Dedifferentiated amniotic fluid mesenchymal stem cell (primary cell): ENCODE measurements around the gene CRNKL1.
"Not testable (repeated sequence)": the region's sequence is repeated elsewhere in the genome, so short reads cannot be mapped to it uniquely, and the experiment has no call there.

Source experiments
- DNase-seq: peaks from one replicate; pipeline ENCODE4 v3.0.0-alpha.2; 2016; ENCODE audit errors: extremely low spot score

Gene CRNKL1

DNA sequence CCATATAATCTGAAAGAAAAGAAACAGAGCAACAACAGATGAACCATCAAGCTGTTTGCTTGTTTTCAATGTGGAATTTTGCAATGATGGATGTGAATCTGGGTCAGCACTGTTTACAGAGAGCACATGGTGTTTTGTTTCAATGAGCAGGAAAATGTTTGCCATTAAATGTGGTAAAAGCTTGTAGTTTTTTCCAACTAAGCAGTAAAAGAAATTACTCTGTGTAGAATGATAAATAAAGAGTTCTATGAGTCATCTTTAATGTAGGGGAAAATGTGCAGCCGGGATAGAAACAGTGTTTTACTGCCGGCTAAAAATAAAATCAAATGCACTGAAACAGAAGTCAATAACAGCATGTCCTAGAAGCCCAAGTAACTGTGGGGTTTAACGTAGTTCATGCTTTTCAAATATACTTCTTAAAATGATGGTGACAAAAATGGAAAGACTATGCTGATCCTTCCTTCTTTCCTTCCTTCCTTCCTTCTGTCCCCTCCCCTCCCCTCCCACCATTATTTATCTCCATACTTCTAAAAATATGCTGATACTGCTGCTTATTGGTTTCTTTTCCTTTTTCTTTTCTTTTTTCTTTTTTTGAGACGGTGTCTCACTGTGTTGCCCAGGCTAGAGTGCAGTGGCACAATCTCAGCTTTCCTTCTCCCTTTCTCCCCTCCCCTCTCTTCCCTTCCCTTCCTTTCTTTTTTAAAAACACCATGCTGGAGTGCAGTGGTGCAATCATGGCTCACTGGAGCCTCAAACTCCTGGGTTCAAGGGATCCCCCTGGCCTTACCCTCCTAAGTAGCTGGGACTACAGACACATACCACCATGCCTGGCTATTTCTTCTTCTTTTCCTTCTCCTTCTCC is 41.4 kb downstream of the CRNKL1 start:
- peak; percentile 56 for DNase-seq

DNA sequence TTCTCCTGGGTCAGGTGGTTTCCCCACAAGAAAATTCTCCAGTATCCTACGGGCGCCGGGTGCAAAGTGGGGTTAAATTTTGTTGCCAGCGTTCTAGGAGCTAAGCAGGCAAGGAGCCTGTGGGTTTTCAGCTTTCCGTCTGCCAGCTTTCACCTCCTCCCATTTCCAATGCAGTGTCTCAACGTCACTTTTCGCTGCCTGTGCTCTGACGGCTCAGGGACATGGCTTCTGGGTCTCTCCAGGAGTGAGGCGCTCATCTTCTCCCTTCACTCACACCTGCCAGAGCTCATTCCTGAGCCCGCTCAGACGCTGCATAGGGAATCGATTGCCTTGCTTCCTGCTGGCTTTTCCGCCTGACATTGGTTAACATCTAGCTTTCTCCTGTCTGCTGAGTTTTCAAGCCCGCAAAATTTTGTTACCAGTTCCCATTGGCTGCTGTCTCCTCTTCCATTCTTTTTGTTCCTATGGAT is 42.4 kb downstream of the CRNKL1 start:
- DNase-seq: no peak

DNA sequence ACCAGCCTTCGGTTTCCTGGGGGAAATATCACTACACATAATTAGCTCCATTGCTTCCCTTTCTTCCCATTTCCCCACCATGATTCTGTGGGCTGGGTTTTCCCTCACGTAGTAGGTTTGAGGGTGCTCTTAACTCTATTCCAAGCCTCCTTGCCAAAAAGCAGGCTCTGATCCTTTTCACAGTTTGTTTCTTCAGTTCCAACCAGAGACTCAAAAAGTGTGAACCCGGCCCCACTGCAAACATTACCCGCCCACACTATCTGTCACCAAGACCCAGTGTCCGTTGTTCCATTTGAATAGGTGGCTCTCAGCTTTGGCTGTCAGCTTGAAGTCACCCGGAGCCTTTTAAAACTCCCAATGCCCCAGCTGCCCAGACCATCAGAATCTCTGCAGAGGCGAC is 46.9 kb downstream of the CRNKL1 start:
- no peak for DNase-seq

DNA sequence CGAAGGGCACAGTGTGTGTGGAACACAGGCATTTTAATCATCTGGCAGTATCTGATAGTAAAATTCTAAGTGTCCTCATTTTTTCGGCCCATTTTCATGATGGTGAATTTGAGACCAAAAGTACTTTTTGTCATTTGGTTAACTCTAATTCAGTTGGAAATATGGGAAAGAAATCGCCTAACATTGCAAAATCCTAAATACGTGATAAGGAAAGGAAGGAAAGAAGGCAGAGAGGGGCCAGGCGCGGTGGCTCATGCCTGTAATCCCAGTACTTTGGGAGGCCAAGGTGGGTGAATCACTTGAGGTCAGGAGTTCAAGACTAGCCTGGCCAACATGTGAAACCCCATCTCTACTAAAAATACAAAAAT is 48.3 kb downstream of the CRNKL1 start:
- not testable (repeated sequence) for DNase-seq

DNA sequence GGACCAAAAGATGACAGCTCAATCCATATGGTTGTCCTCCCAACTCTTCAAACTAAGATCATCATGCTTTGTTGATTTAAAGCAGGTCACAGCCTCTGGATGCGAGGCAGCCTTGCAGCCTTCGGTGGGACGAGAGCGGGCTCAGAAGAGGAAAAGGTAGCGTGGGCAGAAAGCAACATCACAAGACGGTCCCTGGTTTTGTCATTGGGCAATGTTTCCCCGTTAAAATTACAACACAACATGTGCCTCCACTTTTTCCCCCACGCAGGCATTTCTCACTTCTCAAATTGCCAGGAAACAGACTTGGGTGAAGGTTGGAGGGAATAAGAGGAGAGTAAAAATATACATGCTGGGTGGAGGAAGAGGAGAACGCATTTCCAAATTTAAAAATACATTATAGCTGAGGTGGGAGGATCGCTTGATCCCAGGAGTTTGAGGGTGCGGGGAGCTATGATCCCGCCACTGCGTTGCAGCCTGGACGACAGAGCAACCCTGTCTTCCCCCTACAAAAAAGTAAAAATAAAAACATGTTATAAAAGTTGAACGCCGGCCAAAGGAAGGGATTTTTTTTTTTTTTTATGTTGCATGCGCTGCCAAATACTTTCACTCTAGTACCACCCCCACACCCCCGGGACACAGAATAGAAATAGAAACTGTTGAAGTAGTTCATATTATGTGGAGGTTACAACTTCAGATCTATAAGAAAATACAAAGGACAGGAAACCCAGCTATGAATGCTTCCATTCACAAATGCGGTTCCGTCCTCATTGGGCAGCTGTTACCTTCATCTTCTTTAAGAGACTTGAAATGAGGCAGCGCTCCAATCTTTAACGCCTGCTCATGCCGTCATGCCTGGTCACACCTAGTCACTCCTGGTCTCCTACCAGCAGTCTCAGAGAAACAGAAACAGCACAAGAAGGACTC is 49.0 kb downstream of the CRNKL1 start:
- DNase-seq: no peak

DNA sequence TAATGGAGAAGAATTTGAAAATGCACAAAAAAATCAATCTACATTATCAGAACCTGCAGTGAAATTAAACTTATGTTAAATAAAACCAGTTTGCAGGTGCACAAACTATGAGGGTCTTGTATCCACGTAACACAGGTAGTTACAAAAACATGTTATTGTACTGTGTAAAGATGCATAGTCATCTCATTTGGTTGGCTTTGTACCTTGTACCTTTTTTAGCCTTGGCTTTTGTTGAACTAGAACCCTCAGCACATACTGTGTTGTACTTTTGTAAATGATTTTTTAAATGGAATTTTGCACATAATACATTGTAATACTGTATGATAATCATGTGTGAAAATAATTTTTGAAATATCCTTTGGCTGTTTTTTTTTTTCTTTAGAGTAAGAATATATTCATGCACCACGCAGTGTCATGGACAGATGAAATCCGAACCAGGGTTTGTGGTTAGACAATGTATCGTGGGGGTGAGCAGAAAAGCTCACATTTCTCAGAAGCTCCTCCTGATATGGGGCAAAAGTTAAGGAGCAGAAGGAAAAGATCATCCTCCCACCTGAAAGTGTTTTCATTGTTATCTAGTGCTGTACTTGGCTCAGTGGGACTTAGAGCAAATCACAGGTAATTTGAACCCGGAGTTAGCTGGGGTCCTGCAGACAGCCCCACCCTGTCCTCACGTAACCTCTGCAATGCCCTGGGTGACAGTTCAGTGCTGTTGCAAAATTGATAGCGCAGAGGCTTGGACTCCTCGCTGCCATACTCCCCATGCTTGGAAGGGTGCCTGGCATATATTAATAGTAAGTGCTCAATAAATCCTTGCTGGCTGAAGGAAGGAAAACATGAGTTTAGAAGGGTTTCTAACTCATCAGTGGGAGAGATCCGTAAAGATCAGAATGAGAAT is 49.9 kb downstream of the CRNKL1 start:
- no peak for DNase-seq

DNA sequence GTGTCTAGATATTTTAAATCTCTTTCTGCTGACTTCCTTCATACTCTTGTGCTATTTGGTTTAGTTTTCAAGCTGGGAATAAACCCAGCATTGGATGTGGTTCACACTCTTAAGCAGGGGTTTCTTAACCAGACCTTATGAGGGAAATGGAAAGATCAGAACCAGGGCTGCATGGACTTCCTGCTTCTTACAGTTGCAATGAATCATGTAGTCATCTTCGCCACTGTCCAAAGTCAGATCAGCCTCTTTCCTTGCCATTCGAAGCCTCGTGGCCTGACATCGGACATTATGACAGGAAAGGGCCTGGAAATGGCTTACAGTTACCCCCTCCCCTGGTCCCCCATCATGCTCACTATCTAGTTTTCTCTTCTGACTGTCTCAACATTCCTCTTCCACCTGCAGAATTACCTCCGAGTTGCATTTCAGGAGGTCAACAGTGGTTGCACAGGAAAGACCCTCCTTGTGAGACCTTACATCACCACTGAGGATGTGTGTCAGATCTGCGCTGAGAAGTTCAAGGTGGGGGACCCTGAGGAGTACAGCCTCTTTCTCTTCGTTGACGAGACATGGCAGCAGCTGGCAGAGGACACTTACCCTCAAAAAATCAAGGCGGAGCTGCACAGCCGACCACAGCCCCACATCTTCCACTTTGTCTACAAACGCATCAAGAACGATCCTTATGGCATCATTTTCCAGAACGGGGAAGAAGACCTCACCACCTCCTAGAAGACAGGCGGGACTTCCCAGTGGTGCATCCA is 51.9 kb downstream of the CRNKL1 start:
- DNase-seq: no peak

DNA sequence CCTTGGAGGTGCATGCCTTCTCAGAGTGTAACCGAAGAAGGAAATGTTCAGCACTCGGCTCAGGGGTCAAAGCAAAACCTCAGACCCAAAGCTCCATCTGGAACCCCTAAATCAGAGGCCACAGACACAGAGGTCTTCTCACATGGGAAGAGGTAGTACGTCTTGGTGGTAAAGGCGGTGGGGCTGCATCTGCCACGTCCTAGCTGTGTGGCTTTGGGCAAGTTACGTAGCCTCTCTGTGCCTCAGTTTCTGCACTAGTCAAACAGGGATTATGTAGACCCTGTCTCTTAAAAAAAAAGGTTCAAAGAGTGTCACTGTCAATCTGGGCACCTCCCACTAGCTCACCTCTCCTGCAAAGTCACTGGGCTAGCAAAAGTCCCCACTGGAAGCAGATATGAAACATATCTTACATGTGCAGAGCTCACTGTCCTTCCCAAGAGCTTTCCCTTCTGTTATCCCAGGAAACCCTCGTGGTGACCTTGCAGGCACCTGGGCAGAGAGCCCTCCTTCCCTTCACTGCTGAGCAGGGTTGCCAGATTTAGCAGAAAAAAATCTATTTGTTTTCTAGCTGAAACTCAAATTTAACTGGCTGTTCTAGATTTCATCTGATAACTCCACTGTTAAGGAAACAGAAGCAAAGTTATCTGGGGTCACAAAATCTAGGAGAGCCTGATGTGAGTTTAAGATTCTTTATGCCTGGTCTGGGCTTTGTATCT is 53.1 kb downstream of the CRNKL1 start:
- no peak for DNase-seq

DNA sequence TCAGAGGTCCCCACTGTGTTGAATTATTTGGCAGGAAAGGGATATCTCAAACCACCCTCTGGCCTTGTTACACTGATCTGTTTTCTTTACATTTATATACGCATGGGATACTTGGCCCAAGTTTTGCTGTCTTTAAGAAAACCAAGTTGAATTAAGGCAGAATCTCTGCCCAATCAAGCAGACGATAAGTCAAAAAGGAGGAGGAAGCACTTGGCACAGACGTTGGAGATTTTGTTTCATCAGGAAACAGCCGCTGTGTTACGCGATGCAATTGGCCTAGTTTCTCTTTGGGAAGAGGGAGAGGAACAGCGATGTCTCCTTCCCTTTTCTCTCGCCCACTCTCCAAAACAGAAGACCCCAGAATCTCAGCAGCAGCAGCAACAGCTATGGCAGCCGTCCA is 55.3 kb downstream of the CRNKL1 start:
- DNase-seq: no peak

DNA sequence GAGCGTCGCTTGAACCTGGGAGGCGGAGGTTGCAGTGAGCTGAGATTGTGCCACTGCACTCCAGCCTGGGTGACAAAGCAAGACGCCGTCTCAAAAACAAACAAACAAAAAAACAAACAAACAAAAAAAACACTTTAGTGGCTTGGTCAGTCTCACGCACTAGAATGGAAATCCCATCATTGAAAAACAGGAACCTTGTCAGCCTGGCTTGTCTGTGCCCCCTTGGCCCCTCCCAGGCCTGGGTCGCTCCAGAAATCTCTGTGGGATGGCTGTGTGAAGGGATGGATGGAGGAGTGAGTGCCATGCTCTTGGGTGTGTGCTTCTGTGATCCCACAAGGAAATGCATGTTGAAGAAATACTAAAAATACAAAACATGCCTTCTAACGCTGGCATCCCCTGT is 56.0 kb downstream of the CRNKL1 start:
- no peak for DNase-seq

DNA sequence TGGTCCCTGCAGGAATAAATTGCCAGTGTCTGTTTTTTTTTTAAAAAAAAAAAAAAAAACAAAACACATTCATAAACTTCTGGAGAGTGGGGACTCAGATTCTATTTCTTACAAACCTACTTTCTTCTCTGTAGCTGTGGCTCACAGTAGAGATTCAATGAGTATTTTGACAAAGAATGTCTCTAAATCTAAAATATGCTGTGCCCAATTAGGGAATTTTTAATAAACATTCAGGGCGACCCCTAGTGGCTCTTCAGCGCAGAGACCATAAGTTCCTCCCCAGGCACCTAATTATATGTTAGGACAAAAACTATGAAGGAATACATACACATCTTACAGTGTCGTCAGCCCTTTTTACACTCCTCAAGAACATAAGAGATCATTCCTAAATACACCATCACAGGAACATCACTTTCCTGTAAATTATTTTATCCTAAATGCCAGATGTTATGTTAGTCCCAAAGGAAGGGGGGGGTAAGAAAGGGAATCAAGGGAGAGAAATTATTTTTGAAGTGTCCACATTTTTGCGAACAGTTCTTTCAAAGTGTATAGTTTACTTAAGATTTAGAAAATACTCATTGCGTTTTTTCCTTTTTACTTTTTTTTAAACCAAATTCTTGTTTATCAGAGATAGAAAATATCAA is 56.9 kb downstream of the CRNKL1 start:
- peak; percentile 65 for DNase-seq

DNA sequence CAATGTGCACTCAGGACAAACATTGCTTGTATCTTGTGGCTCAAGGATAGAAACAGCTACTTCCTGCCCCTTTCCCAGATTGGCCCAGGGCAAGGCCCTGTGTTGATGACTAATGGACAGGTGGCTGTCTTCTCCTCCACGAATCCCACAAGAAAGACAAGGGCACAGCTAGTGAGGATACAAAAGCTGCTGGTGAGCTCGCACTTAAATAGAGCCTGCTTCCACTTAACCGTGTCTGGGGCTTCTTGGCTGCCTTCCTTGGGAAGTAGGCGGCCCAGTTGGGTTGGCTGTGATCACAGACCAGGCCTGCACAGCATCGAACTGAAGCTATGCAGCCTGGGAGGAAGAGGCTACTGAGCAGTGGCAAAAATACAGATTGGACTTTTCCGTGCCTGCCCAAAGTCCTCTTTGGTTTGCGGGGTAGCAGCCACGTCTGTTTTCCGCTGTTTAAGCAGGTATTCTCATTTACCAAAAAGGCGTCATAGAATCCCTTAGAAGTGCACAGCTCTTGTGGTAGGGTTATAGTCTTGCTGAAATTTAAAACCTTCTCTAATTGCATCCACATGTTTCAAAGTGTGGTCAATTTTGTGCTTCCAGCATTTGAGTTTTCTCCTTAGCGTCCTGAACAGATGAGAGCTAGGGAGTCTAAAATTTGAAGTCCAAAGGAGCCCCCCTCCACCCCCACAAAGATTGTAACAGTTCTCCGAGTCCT is 58.2 kb downstream of the CRNKL1 start:
- DNase-seq: no peak

DNA sequence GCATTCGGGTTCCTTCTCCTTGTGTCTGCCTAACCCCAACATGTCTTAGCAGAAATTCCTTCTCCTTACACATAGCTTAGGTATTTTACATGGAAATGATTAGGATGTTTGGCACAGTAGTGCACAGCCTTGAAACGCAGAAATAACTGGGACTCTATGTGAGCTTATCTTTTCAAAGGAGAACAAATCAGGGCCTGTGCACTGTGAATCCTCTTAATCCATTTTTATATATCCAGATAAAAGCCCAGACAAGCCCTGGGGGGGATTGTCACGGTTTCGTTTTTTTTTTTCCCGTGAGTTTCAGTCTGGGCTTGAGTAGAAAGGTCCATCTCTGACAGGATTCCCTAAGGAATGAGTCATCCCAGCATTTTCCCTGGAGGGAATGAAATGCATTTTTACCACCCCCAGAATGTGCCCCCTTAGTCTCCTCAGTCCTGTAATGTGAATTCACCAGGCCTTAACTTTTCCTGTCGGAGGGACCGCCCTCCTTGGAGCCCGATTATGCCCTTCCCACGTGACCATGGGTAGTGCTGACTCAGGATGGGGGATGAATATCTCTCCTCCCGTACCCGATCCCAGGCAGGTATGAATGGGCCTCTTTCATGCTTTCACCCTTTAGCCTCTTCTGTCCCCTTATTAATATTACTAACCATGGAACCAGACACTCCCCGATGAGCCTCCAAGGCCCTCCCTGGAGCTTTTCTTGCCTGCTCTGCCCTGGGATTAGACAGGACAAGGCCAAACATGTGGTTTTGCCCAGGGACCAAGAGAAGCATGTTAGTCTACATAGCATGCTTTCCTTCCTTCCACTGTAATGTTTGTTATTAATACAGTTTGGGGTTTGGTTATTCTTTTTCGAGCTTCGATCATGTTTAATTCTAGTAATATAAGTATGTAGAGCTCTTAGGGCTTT is 59.0 kb downstream of the CRNKL1 start:
- DNase-seq: peak; percentile 80

DNA sequence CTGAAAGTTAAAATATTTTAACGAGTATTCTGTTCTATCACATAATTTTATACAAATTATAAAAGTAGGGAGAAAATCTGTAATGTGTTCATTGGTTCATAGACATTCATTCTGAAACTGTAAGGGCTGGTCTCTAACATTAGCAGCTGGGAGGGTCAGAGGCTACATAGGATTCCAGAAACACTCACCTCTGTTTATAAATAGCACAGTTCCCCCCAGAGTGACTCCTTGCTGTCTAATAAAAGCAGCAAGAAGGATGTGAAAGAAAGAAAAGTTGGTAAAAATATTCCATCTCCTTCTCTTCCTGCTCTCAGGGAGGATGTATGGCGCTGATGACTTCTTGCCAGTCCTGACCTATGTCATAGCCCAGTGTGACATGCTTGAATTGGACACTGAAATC is 60.4 kb downstream of the CRNKL1 start:
- no peak for DNase-seq

DNA sequence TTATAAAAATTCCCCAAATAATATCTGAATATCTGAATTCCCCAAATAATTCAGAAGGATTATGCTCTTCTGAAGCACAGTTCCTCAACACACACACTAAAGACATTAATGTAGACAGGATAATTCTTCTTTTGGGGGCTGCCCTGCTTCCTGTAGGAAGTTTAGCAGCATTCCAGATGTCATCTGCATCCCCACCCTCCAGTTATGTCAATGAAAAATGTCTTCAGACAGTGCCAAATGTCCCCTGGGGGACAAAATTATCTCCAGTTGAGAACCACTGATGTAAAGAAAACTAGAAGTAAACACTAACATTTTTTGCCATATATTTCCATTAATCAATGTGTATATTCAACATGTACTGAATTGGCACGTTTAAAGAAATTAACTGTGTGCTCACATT is 61.0 kb downstream of the CRNKL1 start:
- DNase-seq: no peak

DNA sequence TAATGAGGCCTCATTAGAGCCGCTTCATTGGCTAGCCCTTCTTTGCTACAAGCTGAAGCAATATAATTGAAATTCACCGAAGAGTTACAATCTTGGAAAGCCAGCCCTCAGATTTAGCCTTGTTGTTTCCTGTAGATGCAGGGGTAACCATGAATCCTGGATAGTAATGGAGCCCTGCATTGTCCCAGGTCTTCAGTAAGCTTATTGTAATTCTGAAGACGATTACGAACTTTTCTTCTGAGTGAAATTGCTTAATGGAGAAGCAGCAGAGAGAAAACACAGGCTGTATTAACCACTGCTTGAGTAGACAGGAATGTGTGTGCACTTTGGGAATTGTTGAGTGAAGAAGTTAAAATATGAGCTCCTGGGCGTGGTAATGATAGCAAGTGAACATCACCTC is 61.4 kb downstream of the CRNKL1 start:
- no peak for DNase-seq

DNA sequence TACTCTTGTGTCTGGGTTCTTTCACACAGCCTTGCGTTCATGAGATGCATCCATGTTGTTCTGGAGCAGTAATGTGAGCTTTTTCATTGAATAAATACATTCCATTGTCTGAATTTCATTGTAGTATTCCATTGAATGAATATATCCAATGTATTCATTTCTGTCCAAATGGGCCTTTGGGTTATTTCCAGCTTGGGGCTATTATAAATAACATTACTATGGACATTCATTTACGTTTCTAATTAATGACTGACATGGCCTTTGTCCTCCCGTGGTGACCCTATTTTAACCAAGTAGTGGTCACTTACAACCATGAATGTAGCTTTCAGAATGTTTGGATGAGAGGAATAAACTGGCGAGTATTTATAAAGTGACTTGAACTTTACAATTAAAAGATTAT is 65.2 kb downstream of the CRNKL1 start:
- DNase-seq: no peak

DNA sequence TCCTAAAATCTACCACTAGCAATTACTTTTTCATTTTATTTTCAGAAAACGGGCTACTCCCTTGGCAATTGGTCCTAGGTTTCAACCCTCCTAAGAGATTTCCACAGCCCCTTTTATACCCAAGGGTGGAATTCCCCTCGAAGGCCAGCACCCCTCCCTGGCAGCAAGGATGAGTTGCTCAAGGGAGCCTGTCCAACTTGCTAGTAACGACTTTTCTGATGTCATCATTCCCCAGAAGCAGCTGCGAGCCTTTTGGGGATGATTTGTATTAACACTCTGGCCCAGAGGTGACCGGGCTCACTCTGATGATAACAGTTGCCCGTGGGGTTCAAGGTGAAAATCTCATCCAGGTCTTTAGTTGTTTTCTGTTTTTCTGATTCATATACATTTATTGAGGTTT is 65.8 kb downstream of the CRNKL1 start:
- no peak for DNase-seq
